ENCODE results near the gene CHTF18. TPM values are rescaled to one million over a fixed set of nuclear protein-coding genes. Genes with fewer than 3 reads are reported as not detected.

Gene CHTF18
- polyA plus RNA-seq, 3 donors = 0.57 to 13.8 (median 2.2) TPM

DNA sequence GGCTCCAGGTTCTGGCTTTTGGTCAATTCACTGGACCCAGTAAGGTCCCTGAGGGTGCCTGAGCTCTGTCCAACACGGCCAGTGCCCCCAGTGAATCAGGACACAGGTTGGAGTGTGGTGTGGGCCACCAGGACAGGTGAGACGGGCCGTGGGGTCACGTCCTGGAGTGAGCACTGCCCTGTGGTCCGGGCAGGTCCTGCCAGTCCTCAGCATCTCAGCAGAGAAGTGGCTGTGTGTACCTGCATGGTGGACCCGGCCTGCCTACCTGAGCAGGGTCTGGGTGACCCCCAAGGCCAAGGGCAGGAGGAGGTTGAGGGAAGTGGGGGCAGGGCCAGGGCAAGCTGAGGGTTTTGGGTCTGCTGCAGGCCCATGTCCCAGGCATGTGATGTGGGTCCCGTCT, 14.0 kb downstream of the CHTF18 start:
- no peak overlapping the region for H3K27ac Mint-ChIP-seq
- H3K27me3 ChIP-seq (ENCODE audit: control insufficient read depth in 2 of 2, insufficient read depth in 2 of 2, low read length in 2 of 2) = peaks cover 5 to 35% of the 10 kb centered on the region in 2 donors
- no peak for DNase-seq

GRCh38 chr16:802914-803753, 14.7 kb downstream of the CHTF18 start:
- WGBS (ENCODE audit: insufficient coverage) = 88% methylated on average over 31 of the region's 33 CpGs
- no peak overlapping the region for H3K27ac Mint-ChIP-seq
- no peak for DNase-seq
- no peak for TF ChIP-seq CTCF (IDR thresholded peaks at IDR 0.05)
- Histone ChIP-seq H4K20me1 (ENCODE audit: insufficient read depth, low read length) (no peaks in the 10 kb centered on the region), H3K4me1 (ENCODE audit: control insufficient read depth in 1 of 2, insufficient read depth in 2 of 2, low read length in 2 of 2) (peaks cover 4 to 5% of the 10 kb centered on the region in 2 donors), H3K9ac (ENCODE audit: insufficient read depth, low read length, poor library complexity, severe bottlenecking) (no peak overlapping the region), H3K79me2 (ENCODE audit: insufficient read depth, low read length) (no peaks in the 10 kb centered on the region), H3K4me3 (replicated peaks in 1 of 3; ENCODE audit: low read depth in 2 of 3, low read length in 3 of 3) (no peak overlapping the region), H3K9me3 (replicated peaks in 1 of 2; ENCODE audit: control insufficient read depth in 1 of 2, insufficient read depth in 1 of 2, low read length in 2 of 2) (no peaks in the 10 kb centered on the region), H3K27ac (ENCODE audit: low read depth in 1 of 2, low read length in 2 of 2) (no peak overlapping the region), H3K4me2 (replicated peaks; ENCODE audit: extremely low read depth, low read length, poor library complexity, severe bottlenecking) (no peak overlapping the region), H3K36me3 (replicated peaks in 1 of 2; ENCODE audit: control insufficient read depth in 1 of 2, insufficient read depth in 2 of 2, low read length in 2 of 2) (no peaks in the 10 kb centered on the region), H2AFZ (ENCODE audit: insufficient read depth, low read depth, low read length, poor library complexity, severe bottlenecking) (no peak overlapping the region), H3K27me3 (ENCODE audit: control insufficient read depth in 2 of 2, insufficient read depth in 2 of 2, low read length in 2 of 2) (peaks cover 5 to 35% of the 10 kb centered on the region in 2 donors)
- H3K27me3 Mint-ChIP-seq (ENCODE audit: low read depth in 3 of 3) = peaks cover 25 to 54% (median 27%) of the 10 kb centered on the region in 3 donors
- peaks cover 0 to 8% of the 10 kb centered on the region in 2 donors for H3K36me3 Mint-ChIP-seq
- H3K4me3 Mint-ChIP-seq = no peak overlapping the region
- H3K9me3 Mint-ChIP-seq = peaks cover 0 to 2% (median 0%) of the 10 kb centered on the region in 7 donors
- intact Hi-C loops (cut with micrococcal nuclease) = no loop called here
- peaks cover 10% of the 10 kb centered on the region for H3K4me1 Mint-ChIP-seq

More for the DNA sequence above, 14.0 kb downstream of the CHTF18 start:
- TF ChIP-seq CTCF (IDR thresholded peaks at IDR 0.05) = no peak
- Histone ChIP-seq H3K9me3 (replicated peaks in 1 of 2; ENCODE audit: control insufficient read depth in 1 of 2, insufficient read depth in 1 of 2, low read length in 2 of 2) (no peaks in the 10 kb centered on the region), H3K4me2 (replicated peaks; ENCODE audit: extremely low read depth, low read length, poor library complexity, severe bottlenecking) (no peak overlapping the region), H3K4me3 (replicated peaks in 1 of 3; ENCODE audit: low read depth in 2 of 3, low read length in 3 of 3) (no peak overlapping the region), H3K79me2 (ENCODE audit: insufficient read depth, low read length) (no peaks in the 10 kb centered on the region), H4K20me1 (ENCODE audit: insufficient read depth, low read length) (no peaks in the 10 kb centered on the region), H3K9ac (ENCODE audit: insufficient read depth, low read length, poor library complexity, severe bottlenecking) (no peak overlapping the region), H2AFZ (ENCODE audit: insufficient read depth, low read depth, low read length, poor library complexity, severe bottlenecking) (no peak overlapping the region), H3K4me1 (ENCODE audit: control insufficient read depth in 1 of 2, insufficient read depth in 2 of 2, low read length in 2 of 2) (peaks cover 0 to 2% of the 10 kb centered on the region in 2 donors), H3K27ac (ENCODE audit: low read depth in 1 of 2, low read length in 2 of 2) (no peak overlapping the region), H3K36me3 (replicated peaks in 1 of 2; ENCODE audit: control insufficient read depth in 1 of 2, insufficient read depth in 2 of 2, low read length in 2 of 2) (no peaks in the 10 kb centered on the region)
- Mint-ChIP-seq H3K4me1 (peaks cover 6% of the 10 kb centered on the region), H3K9me3 (peaks cover 0 to 5% (median 0%) of the 10 kb centered on the region in 7 donors), H3K36me3 (peaks cover 4 to 13% of the 10 kb centered on the region in 2 donors), H3K27me3 (ENCODE audit: low read depth in 3 of 3) (peaks cover 25 to 55% (median 27%) of the 10 kb centered on the region in 3 donors), H3K4me3 (peak overlapping the region in 1 of 2 donors; percentile 55)
- intact Hi-C loops (cut with micrococcal nuclease) = no loop called here
- 89% methylated on average over 7 of the region's 7 CpGs for WGBS (ENCODE audit: insufficient coverage)
